PC-3 (cell line): ENCODE data around the gene ZCCHC3. TPM values are rescaled to one million over a fixed set of nuclear protein-coding genes. Genes with fewer than 3 reads are reported as not detected.

ENCODE experiments used
- ATAC-seq: fragments of 200-7000 bp; cut with Tn5 transposase; 2 replicates; pipeline ENCODE4 v1.9.1; 2020; ENCODE audit warnings: mild to moderate bottlenecking, moderate library complexity
- BruUV-seq: library from RNA; stranded (reverse); fragments of 400-500 nt; replicated peaks from 2 replicates; lab custom pipeline; 2021; lab: Mats Ljungman, UMichigan
- CTCF ChIA-PET: fragments of 300-600 bp; sonication (Branson Sonifier 250); formaldehyde crosslinking; loops from one replicate; lab custom pipeline; 2022; ENCODE audit warnings: antibody characterized with exemption; lab: Charles Lee
- POLR2A ChIA-PET: fragments of 300-600 bp; sonication (Branson Sonifier 250); formaldehyde crosslinking; loops from one replicate; lab custom pipeline; 2022; ENCODE audit warnings: antibody characterized with exemption; ENCODE audit not compliant: unreplicated experiment; lab: Charles Lee
- DNase-seq: peaks from one replicate; pipeline ENCODE4 v3.0.0-alpha.2; 2015
- H2AFZ ChIP-seq: fragments of 300-600 bp; sonication (generic); 2 replicates; pipeline ENCODE4 v1.6.0; 2016; ENCODE audit warnings: antibody characterized with exemption, low read length
- H3F3A ChIP-seq: fragments of 300-600 bp; sonication (generic); one replicate; pipeline ENCODE4 v1.6.0; 2017; ENCODE audit warnings: antibody characterized with exemption, low read length, control low read depth, mild to moderate bottlenecking; ENCODE audit not compliant: unreplicated experiment
- H3K27ac ChIP-seq: fragments of 300-600 bp; sonication (generic); 2 replicates; pipeline ENCODE4 v1.5.1; 2016; ENCODE audit warnings: mild to moderate bottlenecking, low read length
- H3K27me3 ChIP-seq: fragments of 300-600 bp; sonication (generic); 2 replicates; pipeline ENCODE4 v1.6.1; 2016; ENCODE audit warnings: low read length, mixed read lengths
- H3K36me3 ChIP-seq: fragments of 300-600 bp; sonication (generic); 2 replicates; pipeline ENCODE4 v1.6.1; 2016; ENCODE audit warnings: low read depth, mixed run types, low read length, mixed read lengths
- H3K4me1 ChIP-seq: fragments of 300-600 bp; sonication (generic); 2 replicates; pipeline ENCODE4 v1.5.1; 2016; ENCODE audit warnings: low read length; ENCODE audit not compliant: insufficient read depth
- H3K4me2 ChIP-seq: fragments of 300-600 bp; sonication (generic); 2 replicates; pipeline ENCODE4 v1.6.0; 2016; ENCODE audit warnings: low read length
- H3K4me3 ChIP-seq: fragments of 300-600 bp; sonication (generic); 2 replicates; pipeline ENCODE4 v1.5.1; 2016; ENCODE audit warnings: mild to moderate bottlenecking, low read length, mixed read lengths
- H3K79me2 ChIP-seq: fragments of 300-600 bp; sonication (generic); 2 replicates; pipeline ENCODE4 v1.6.1; 2017; ENCODE audit warnings: low read length, mixed read lengths
- H3K9ac ChIP-seq: fragments of 300-600 bp; sonication (generic); 2 replicates; pipeline ENCODE4 v1.6.0; 2016; ENCODE audit warnings: mild to moderate bottlenecking, low read length
- H3K9me2 ChIP-seq: fragments of 300-600 bp; sonication (generic); replicated peaks from 2 replicates; pipeline ENCODE4 v1.6.1; 2016; ENCODE audit warnings: mixed run types, low read length, mixed read lengths
- H3K9me3 ChIP-seq: fragments of 300-600 bp; sonication (generic); 2 replicates; pipeline ENCODE4 v1.6.1; 2016; ENCODE audit warnings: low read length, mixed read lengths
- H4K20me1 ChIP-seq: fragments of 300-600 bp; sonication (generic); 2 replicates; pipeline ENCODE4 v1.6.1; 2016; ENCODE audit warnings: low read length, mixed read lengths
- CTCF ChIP-seq: fragments of 300-600 bp; sonication (generic); conservative IDR thresholded peaks from 2 replicates; pipeline ENCODE4 v1.5.1; 2017; ENCODE audit warnings: antibody characterized with exemption, low read depth, mild to moderate bottlenecking, low read length
- EZH2 ChIP-seq: fragments of 300-600 bp; sonication (generic); IDR thresholded peaks from one replicate; pipeline ENCODE4 v1.6.1; 2017; ENCODE audit warnings: antibody characterized with exemption, mild to moderate bottlenecking, low read length; ENCODE audit not compliant: unreplicated experiment
- EZH2phosphoT487 ChIP-seq: fragments of 300-600 bp; sonication (generic); IDR thresholded peaks from 2 replicates; pipeline ENCODE4 v1.6.1; 2018; ENCODE audit warnings: mild to moderate bottlenecking, antibody characterized with exemption, low read length, borderline replicate concordance
- intact Hi-C: fragments of 100-400 bp; cut with micrococcal nuclease; formaldehyde crosslinking; loops from 2 replicates; pipeline ENCODE4 v1.9.0; 2023
- total RNA-seq: library from RNA; depleted of rRNA; stranded (reverse); fragments of >200 nt; gene quantifications from 2 replicates; pipeline ENCODE4 v1.2.3, GENCODE V29; 2014

The ZCCHC3 gene
- total RNA-seq, 1 experiment from 2014 or later = 18.5 TPM

- Histone ChIP-seq H3K4me1 (peaks cover 6% of the 10 kb centered on the region), H3K36me3 (no peaks in the 10 kb centered on the region), H2AFZ (no peak overlapping the region), H3F3A (no peaks in the 10 kb centered on the region), H3K27ac (no peak overlapping the region), H3K79me2 (no peaks in the 10 kb centered on the region), H3K27me3 (no peaks in the 10 kb centered on the region), H3K9ac (no peak overlapping the region), H4K20me1 (no peaks in the 10 kb centered on the region), H3K4me3 (no peak overlapping the region), H3K9me3 (no peaks in the 10 kb centered on the region), H3K9me2 (no peaks in the 10 kb centered on the region), H3K4me2 (no peak overlapping the region)
- POLR2A ChIA-PET = no interaction called here
- TF ChIP-seq EZH2 (no peak), CTCF (no peak), EZH2phosphoT487 (no peak)
- intact Hi-C loops = no loop called here
- BruUV-seq = no TSS peak
- peak; percentile 52 for DNase-seq
- CTCF ChIA-PET = no interaction called here
- peak; percentile 47 for ATAC-seq
Measured at GRCh38 chr20:308427-309038, 11.2 kb downstream of the ZCCHC3 start.

DNA sequence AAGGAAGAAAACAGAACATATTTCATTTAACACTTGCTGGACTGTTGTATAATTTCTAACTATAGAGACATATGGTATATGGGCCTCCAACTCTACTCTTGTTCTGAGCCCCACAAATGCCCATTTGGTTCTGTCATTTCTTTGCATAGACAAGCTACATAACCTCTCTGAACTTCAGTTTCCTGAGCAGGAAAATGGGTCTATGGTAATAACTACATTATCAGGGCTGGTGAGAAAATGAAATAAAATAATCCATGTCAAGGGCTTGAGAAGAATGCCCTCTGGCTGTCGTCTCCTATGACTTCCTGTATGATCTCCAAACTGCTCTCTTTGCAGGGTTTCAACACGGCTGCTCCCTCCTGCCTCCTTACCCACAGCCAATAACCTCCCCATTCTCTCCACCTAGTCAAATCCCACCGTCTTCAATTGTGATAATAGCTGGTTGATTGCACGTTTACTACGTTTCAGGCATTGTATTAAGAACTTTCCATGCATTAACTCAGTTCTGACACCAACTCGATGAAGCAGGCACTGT, 12.0 kb downstream of the ZCCHC3 start:
- no peak for DNase-seq
- intact Hi-C loops = no loop called here
- Histone ChIP-seq H3K4me2 (no peak overlapping the region), H3K27me3 (no peaks in the 10 kb centered on the region), H3K9me3 (no peaks in the 10 kb centered on the region), H3K9me2 (no peaks in the 10 kb centered on the region), H3K36me3 (no peaks in the 10 kb centered on the region), H3K79me2 (no peaks in the 10 kb centered on the region), H3F3A (no peaks in the 10 kb centered on the region), H2AFZ (no peak overlapping the region), H3K9ac (no peak overlapping the region), H3K27ac (no peak overlapping the region), H3K4me1 (peaks cover 13% of the 10 kb centered on the region), H3K4me3 (no peak overlapping the region), H4K20me1 (no peaks in the 10 kb centered on the region)
- ChIA-PET POLR2A (no interaction called here), CTCF (no interaction called here)
- TF ChIP-seq EZH2 = no peak
- TF ChIP-seq CTCF = no peak
- TF ChIP-seq EZH2phosphoT487 = no peak
- BruUV-seq = no TSS peak
- no peak for ATAC-seq
